A549 (cell line): ENCODE measurements around the gene FGD4. TPM values are rescaled to one million over a fixed set of nuclear protein-coding genes. Genes with fewer than 3 reads are reported as not detected.

ENCODE experiments used
- ATAC-seq, 2 experiments: fragments of 200-7000 bp in 1 of 2; fragments of >200 bp in 1 of 2; cut with Nextera tagmentation in 1 of 2; cut with Tn5 transposase in 1 of 2; 3 replicates each; pipeline versions ENCODE4 v1.8.0 to v1.9.1; 2018 to 2020; ENCODE audit warnings: mild to moderate bottlenecking in 1 of 2, moderate library complexity in 1 of 2
- CTCF ChIA-PET: fragments of 300-600 bp; sonication (Branson Sonifier 250); formaldehyde crosslinking; extraction: SDS; loops from one replicate; lab custom pipeline; 2021; ENCODE audit warnings: antibody characterized with exemption, inconsistent platforms; lab: Yijun Ruan, JAX
- POLR2A ChIA-PET: fragments of 350-600 bp; formaldehyde crosslinking; extraction: SDS; loops from one replicate; lab custom pipeline; 2021; ENCODE audit warnings: antibody characterized with exemption, inconsistent platforms; lab: Yijun Ruan, JAX
- DNase-seq, 2 experiments: peaks; one replicate each; pipeline versions ENCODE4 v3.0.0 to v3.0.0-alpha.2; 2011 to 2016; ENCODE audit warnings: low read depth in 1 of 2, low spot score in 1 of 2
- FAIRE-seq: peaks from 2 replicates; lab custom pipeline; 2011; peaks lifted over from hg19 to GRCh38; lab: Jason Lieb, UNC
- H3K27ac ChIP-seq, 2 experiments: fragments of >200 bp; sonication (Bioruptor Twin); formaldehyde crosslinking; 3 replicates each; pipeline ENCODE4 v1.5.1; 2016 to 2017
- H3K4me1 ChIP-seq: fragments of >200 bp; sonication (Bioruptor Twin); formaldehyde crosslinking; 3 replicates; pipeline ENCODE4 v1.6.1; 2016
- H3K4me2 ChIP-seq: fragments of >200 bp; sonication (Bioruptor Twin); formaldehyde crosslinking; 3 replicates; pipeline ENCODE4 v1.6.1; 2016
- H3K4me3 ChIP-seq: fragments of >200 bp; sonication (Bioruptor Twin); formaldehyde crosslinking; 3 replicates; pipeline ENCODE4 v1.5.1; 2016
- H3K9me3 ChIP-seq: fragments of >200 bp; sonication (Bioruptor Twin); formaldehyde crosslinking; 3 replicates; pipeline ENCODE4 v1.6.1; 2016
- CHD2 ChIP-seq: fragments of 150-350 bp; IDR thresholded peaks from 2 replicates; pipeline ENCODE4 v1.6.1; 2014; ENCODE audit warnings: low read length; ENCODE audit not compliant: partially characterized antibody
- CHD4 ChIP-seq: fragments of 200-600 bp; sonication (generic); IDR thresholded peaks from 2 replicates; pipeline ENCODE4 v1.6.1; 2016; ENCODE audit warnings: antibody characterized with exemption, mild to moderate bottlenecking, borderline replicate concordance
- EHMT2 ChIP-seq: fragments of 200-600 bp; sonication (generic); IDR thresholded peaks from 2 replicates; pipeline ENCODE4 v1.6.1; 2016; ENCODE audit warnings: antibody characterized with exemption, low read depth, mild to moderate bottlenecking, moderate library complexity
- FOSB ChIP-seq: fragments of 250-450 bp; sonication (Bioruptor Pico); IDR thresholded peaks from 2 replicates; pipeline ENCODE4 v1.5.0; 2020; ENCODE audit warnings: mild to moderate bottlenecking, moderate library complexity
- FOSL2 ChIP-seq, 2 experiments: fragments of 450-650 bp in 1 of 2; fragments of >200 bp in 1 of 2; sonication (Bioruptor Twin) in 1 of 2; formaldehyde crosslinking; IDR thresholded peaks; 2 replicates each; pipeline versions ENCODE4 v1.5.0 to v1.6.1; 2016 to 2020; ENCODE audit warnings: mild to moderate bottlenecking in 1 of 2, moderate library complexity in 1 of 2
- HOXB13 ChIP-seq: fragments of 250-450 bp; sonication (Bioruptor Pico); IDR thresholded peaks from 2 replicates; pipeline ENCODE4 v1.5.0; 2020; ENCODE audit warnings: low read depth, mild to moderate bottlenecking, moderate library complexity
- JUNB ChIP-seq: fragments of >200 bp; sonication (Bioruptor Twin); formaldehyde crosslinking; IDR thresholded peaks from 2 replicates; pipeline ENCODE4 v1.6.1; 2016
- MYC ChIP-seq: IDR thresholded peaks from 2 replicates; pipeline ENCODE4 v1.6.1; 2012; ENCODE audit warnings: mild to moderate bottlenecking, inconsistent platforms, low read length, improper control_type of control experiment, borderline replicate concordance
- NPAS2 ChIP-seq: fragments of 250-450 bp; sonication (Bioruptor Pico); IDR thresholded peaks from 2 replicates; pipeline ENCODE4 v1.8.0; 2022; ENCODE audit warnings: mild to moderate bottlenecking, moderate library complexity, borderline replicate concordance
- PHF8 ChIP-seq: fragments of 200-600 bp; sonication (generic); IDR thresholded peaks from 2 replicates; pipeline ENCODE4 v1.6.1; 2016; ENCODE audit warnings: low read depth, mild to moderate bottlenecking, antibody characterized with exemption, moderate library complexity, borderline replicate concordance
- POLR2A ChIP-seq: IDR thresholded peaks from 2 replicates; pipeline ENCODE4 v1.6.1; 2012; ENCODE audit warnings: mild to moderate bottlenecking, low read length
- RARB ChIP-seq: fragments of 250-450 bp; sonication (Bioruptor Pico); IDR thresholded peaks from 2 replicates; pipeline ENCODE4 v1.8.0; 2021; ENCODE audit warnings: mild to moderate bottlenecking, moderate library complexity
- RCOR1 ChIP-seq: fragments of 150-350 bp; IDR thresholded peaks from 2 replicates; pipeline ENCODE4 v1.6.1; 2014; ENCODE audit warnings: antibody characterized with exemption, low read length, low read depth
- RFX5 ChIP-seq: fragments of 450-650 bp; IDR thresholded peaks from 2 replicates; pipeline ENCODE4 v1.7.1; 2014; ENCODE audit warnings: antibody characterized with exemption, mild to moderate bottlenecking, moderate library complexity
- SREBF2 ChIP-seq: fragments of 450-650 bp; IDR thresholded peaks from 2 replicates; pipeline ENCODE4 v1.6.1; 2014; ENCODE audit warnings: mild to moderate bottlenecking, moderate library complexity
- TP53 ChIP-seq: fragments of 250-450 bp; sonication (Bioruptor Pico); IDR thresholded peaks from 2 replicates; pipeline ENCODE4 v1.5.0; 2021; ENCODE audit warnings: mild to moderate bottlenecking, moderate library complexity
- ZC3H11A ChIP-seq: fragments of 450-650 bp; IDR thresholded peaks from 2 replicates; pipeline ENCODE4 v1.6.1; 2014; ENCODE audit warnings: antibody characterized with exemption, mild to moderate bottlenecking
- ZNF302 ChIP-seq: fragments of 250-450 bp; sonication (Bioruptor Pico); IDR thresholded peaks from 2 replicates; pipeline ENCODE4 v1.9.0; 2021; ENCODE audit warnings: inconsistent platforms, mild to moderate bottlenecking, moderate library complexity
- WGBS: methylation state at CpG from one replicate; pipeline ENCODE4 v1.1.6; 2017; ENCODE audit errors: missing lambda C conversion rate; 5-methylcytosine and 5-hydroxymethylcytosine counted together
- polyA plus RNA-seq, 4 experiments: library from polyadenylated mRNA; depleted of rRNA in 3 of 4; stranded (reverse); fragments of >200 nt; fragmentation: RNase III in 1 of 4; extraction: RNeasy Plus Mini Kit Qiagen cat#74134 plus additional on column Dnase treatment in 1 of 4; gene quantifications; 2 replicates in 3 of 4; 3 replicates in 1 of 4; pipeline ENCODE4 v1.2.3, GENCODE V29; 2011 to 2017
- TF ChIP-seq, protein P1 (sequence below): fragments of >200 bp; sonication (Bioruptor Twin); formaldehyde crosslinking; IDR thresholded peaks from 2 replicates; pipeline ENCODE4 v1.6.1; 2016
- TF ChIP-seq, protein P2 (sequence below): fragments of 250-450 bp; sonication (Bioruptor Pico); IDR thresholded peaks from 2 replicates; pipeline ENCODE4 v1.5.0; 2020; ENCODE audit warnings: low read depth, mild to moderate bottlenecking, moderate library complexity
- TF ChIP-seq, protein P3 (sequence below): fragments of 450-650 bp; IDR thresholded peaks from 2 replicates; pipeline ENCODE4 v1.6.1; 2014; ENCODE audit warnings: antibody characterized with exemption
- TF ChIP-seq, protein P4 (sequence below): IDR thresholded peaks from 2 replicates; pipeline ENCODE4 v1.6.1; 2012; ENCODE audit warnings: low read depth, borderline replicate concordance
- TF ChIP-seq, protein P5 (sequence below): fragments of >200 bp; sonication (Bioruptor Twin); formaldehyde crosslinking; IDR thresholded peaks from 3 replicates; pipeline ENCODE4 v1.6.1; 2016
- TF ChIP-seq, protein P6 (sequence below): IDR thresholded peaks from 2 replicates; pipeline ENCODE4 v1.6.1; 2012
- TF ChIP-seq, protein P7 (sequence below): fragments of >200 bp; sonication (Bioruptor Twin); formaldehyde crosslinking; IDR thresholded peaks from 3 replicates; pipeline ENCODE4 v1.5.1; 2016
- TF ChIP-seq, protein P8 (sequence below): fragments of 200-600 bp; sonication (generic); IDR thresholded peaks from 2 replicates; pipeline ENCODE4 v1.6.1; 2016; ENCODE audit warnings: antibody characterized with exemption, mild to moderate bottlenecking, moderate library complexity

FGD4 gene
- polyA plus RNA-seq, 2 of the 4 experiments (the other 2 are of a cell fraction), result 2.2 to 6.0 TPM

DNA sequence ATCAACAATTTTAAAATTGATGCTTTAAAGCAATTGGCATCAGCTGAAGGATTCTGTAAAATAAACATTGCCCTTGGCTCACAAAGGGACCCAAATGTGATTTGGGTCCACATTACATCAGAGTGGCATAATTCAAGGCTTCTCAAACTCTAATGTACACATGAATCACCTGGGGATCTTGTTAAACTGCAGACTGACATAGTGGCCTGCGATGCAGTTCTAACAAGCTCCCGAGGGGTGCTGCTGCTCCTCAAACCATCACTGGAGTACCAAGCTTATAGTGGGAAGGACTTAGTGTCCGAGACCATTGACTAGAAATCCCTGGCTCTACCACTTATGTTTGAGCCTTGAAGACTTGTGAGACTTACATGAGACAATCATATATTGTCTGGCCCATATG, 247.9 kb downstream of the FGD4 start:
- ChIA-PET CTCF (interaction anchor here (0.9 to 2.6 kb wide), 5 partner anchors 10 to 958 kb away, joined by 3 to 13 read pairs (median 3); no protein-coding TSS in a partner anchor), POLR2A (no interaction called here)
- WGBS, result 71% methylated on average over 3 of the region's 3 CpGs
- no peak for DNase-seq
- H3K4me1 ChIP-seq, result no peaks in the 10 kb centered on the region
- no peak overlapping the region for H3K27ac ChIP-seq
- no peaks in the 10 kb centered on the region for H3K9me3 ChIP-seq
- FAIRE-seq, result no peak
- no peak overlapping the region for H3K4me3 ChIP-seq
- TF ChIP-seq, protein P1, sequence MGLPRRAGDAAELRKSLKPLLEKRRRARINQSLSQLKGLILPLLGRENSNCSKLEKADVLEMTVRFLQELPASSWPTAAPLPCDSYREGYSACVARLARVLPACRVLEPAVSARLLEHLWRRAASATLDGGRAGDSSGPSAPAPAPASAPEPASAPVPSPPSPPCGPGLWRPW, result no peak
- TF ChIP-seq PHF8, result no peak
- no peak for TF ChIP-seq CHD4
- no peak for TF ChIP-seq ZC3H11A
- no peak for TF ChIP-seq MYC
- TF ChIP-seq, protein P2, sequence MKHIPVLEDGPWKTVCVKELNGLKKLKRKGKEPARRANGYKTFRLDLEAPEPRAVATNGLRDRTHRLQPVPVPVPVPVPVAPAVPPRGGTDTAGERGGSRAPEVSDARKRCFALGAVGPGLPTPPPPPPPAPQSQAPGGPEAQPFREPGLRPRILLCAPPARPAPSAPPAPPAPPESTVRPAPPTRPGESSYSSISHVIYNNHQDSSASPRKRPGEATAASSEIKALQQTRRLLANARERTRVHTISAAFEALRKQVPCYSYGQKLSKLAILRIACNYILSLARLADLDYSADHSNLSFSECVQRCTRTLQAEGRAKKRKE (CRISPR knock-in tag), result no peak
- TF ChIP-seq, protein P3, sequence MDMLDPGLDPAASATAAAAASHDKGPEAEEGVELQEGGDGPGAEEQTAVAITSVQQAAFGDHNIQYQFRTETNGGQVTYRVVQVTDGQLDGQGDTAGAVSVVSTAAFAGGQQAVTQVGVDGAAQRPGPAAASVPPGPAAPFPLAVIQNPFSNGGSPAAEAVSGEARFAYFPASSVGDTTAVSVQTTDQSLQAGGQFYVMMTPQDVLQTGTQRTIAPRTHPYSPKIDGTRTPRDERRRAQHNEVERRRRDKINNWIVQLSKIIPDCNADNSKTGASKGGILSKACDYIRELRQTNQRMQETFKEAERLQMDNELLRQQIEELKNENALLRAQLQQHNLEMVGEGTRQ, result no peak
- TF ChIP-seq, protein P4, sequence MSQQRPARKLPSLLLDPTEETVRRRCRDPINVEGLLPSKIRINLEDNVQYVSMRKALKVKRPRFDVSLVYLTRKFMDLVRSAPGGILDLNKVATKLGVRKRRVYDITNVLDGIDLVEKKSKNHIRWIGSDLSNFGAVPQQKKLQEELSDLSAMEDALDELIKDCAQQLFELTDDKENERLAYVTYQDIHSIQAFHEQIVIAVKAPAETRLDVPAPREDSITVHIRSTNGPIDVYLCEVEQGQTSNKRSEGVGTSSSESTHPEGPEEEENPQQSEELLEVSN, result no peak
- no peak for TF ChIP-seq SREBF2
- TF ChIP-seq JUNB, result no peak
- TF ChIP-seq ZNF302 (CRISPR knock-in tag), result no peak
- TF ChIP-seq NPAS2, result no peak
- no peak for TF ChIP-seq FOSB
- no peak for TF ChIP-seq EHMT2
- TF ChIP-seq TP53, result no peak
- no peak for TF ChIP-seq POLR2A
- no peak for TF ChIP-seq RFX5
- TF ChIP-seq RCOR1, result no peak
- TF ChIP-seq RARB (CRISPR knock-in tag), result no peak
- peak; percentile 49 to 64; a peak in 3 of 6 replicates for ATAC-seq
- no peak overlapping the region for H3K4me2 ChIP-seq

DNA sequence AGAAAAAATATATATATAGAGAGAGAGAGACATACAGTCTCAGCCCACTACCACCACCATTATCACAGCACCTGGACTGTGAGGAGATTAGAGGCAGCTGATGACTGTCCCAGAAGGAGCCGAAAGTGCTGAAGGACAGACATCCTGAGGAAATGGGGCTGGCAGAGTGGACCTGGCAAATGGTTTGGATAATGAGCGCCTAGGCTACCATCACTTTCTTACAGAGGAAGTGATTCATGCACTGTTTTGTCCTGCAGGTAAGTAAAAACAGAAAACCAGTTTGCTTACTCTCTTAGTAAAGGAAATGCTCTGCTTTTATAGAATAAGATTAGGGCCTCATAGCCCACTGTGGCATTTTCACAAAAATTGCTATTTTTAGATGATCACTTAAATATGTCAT, 251.2 kb downstream of the FGD4 start:
- Histone ChIP-seq H3K4me2 (no peak overlapping the region), H3K9me3 (no peaks in the 10 kb centered on the region), H3K27ac (no peak overlapping the region), H3K4me1 (no peaks in the 10 kb centered on the region), H3K4me3 (no peak overlapping the region)
- ChIA-PET CTCF (interaction anchor here (0.6 kb wide), 2 partner anchors 58 to 1250 kb away, joined by 3 read pairs; no protein-coding TSS in a partner anchor), POLR2A (no interaction called here)
- WGBS, result 92% methylated on average over 2 of the region's 2 CpGs
- FAIRE-seq (no peak), DNase-seq (no peak), ATAC-seq (no peak)
- TF ChIP-seq, protein P5, sequence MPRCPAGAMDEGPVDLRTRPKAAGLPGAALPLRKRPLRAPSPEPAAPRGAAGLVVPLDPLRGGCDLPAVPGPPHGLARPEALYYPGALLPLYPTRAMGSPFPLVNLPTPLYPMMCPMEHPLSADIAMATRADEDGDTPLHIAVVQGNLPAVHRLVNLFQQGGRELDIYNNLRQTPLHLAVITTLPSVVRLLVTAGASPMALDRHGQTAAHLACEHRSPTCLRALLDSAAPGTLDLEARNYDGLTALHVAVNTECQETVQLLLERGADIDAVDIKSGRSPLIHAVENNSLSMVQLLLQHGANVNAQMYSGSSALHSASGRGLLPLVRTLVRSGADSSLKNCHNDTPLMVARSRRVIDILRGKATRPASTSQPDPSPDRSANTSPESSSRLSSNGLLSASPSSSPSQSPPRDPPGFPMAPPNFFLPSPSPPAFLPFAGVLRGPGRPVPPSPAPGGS, result no peak
- TF ChIP-seq FOSB, result no peak
- no peak for TF ChIP-seq HOXB13 (CRISPR knock-in tag)
- no peak for TF ChIP-seq FOSL2 (IDR thresholded peaks at IDR 0.05)
- no peak for TF ChIP-seq FOSL2 (CRISPR knock-in tag; IDR thresholded peaks at IDR 0.05)
- TF ChIP-seq SREBF2, result no peak
- TF ChIP-seq, protein P6, sequence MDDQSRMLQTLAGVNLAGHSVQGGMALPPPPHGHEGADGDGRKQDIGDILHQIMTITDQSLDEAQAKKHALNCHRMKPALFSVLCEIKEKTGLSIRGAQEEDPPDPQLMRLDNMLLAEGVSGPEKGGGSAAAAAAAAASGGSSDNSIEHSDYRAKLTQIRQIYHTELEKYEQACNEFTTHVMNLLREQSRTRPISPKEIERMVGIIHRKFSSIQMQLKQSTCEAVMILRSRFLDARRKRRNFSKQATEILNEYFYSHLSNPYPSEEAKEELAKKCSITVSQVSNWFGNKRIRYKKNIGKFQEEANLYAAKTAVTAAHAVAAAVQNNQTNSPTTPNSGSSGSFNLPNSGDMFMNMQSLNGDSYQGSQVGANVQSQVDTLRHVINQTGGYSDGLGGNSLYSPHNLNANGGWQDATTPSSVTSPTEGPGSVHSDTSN, result no peak
- no peak for TF ChIP-seq CHD4
- TF ChIP-seq, protein P7, sequence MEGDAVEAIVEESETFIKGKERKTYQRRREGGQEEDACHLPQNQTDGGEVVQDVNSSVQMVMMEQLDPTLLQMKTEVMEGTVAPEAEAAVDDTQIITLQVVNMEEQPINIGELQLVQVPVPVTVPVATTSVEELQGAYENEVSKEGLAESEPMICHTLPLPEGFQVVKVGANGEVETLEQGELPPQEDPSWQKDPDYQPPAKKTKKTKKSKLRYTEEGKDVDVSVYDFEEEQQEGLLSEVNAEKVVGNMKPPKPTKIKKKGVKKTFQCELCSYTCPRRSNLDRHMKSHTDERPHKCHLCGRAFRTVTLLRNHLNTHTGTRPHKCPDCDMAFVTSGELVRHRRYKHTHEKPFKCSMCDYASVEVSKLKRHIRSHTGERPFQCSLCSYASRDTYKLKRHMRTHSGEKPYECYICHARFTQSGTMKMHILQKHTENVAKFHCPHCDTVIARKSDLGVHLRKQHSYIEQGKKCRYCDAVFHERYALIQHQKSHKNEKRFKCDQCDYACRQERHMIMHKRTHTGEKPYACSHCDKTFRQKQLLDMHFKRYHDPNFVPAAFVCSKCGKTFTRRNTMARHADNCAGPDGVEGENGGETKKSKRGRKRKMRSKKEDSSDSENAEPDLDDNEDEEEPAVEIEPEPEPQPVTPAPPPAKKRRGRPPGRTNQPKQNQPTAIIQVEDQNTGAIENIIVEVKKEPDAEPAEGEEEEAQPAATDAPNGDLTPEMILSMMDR, result no peak
- TF ChIP-seq, protein P8, sequence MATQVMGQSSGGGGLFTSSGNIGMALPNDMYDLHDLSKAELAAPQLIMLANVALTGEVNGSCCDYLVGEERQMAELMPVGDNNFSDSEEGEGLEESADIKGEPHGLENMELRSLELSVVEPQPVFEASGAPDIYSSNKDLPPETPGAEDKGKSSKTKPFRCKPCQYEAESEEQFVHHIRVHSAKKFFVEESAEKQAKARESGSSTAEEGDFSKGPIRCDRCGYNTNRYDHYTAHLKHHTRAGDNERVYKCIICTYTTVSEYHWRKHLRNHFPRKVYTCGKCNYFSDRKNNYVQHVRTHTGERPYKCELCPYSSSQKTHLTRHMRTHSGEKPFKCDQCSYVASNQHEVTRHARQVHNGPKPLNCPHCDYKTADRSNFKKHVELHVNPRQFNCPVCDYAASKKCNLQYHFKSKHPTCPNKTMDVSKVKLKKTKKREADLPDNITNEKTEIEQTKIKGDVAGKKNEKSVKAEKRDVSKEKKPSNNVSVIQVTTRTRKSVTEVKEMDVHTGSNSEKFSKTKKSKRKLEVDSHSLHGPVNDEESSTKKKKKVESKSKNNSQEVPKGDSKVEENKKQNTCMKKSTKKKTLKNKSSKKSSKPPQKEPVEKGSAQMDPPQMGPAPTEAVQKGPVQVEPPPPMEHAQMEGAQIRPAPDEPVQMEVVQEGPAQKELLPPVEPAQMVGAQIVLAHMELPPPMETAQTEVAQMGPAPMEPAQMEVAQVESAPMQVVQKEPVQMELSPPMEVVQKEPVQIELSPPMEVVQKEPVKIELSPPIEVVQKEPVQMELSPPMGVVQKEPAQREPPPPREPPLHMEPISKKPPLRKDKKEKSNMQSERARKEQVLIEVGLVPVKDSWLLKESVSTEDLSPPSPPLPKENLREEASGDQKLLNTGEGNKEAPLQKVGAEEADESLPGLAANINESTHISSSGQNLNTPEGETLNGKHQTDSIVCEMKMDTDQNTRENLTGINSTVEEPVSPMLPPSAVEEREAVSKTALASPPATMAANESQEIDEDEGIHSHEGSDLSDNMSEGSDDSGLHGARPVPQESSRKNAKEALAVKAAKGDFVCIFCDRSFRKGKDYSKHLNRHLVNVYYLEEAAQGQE, result no peak
- no peak for TF ChIP-seq CHD2
- no peak for TF ChIP-seq EHMT2
